GM10266 (cell line): ENCODE results near the gene CDH13.

Experiments used
- DNase-seq: peaks from one replicate; pipeline ENCODE4 v3.0.0; 2012; ENCODE audit errors: extremely low spot score
- CTCF ChIP-seq: IDR thresholded peaks from 2 replicates; pipeline ENCODE4 v1.5.1; 2012; ENCODE audit warnings: mild to moderate bottlenecking, low read depth; ENCODE audit not compliant: control insufficient read depth, insufficient read depth; ENCODE audit errors: missing control alignments

Gene CDH13

GRCh38 chr16:82937926-82938520 is 311.3 kb downstream of the CDH13 start:
- no peak for TF ChIP-seq CTCF
- DNase-seq: no peak

GRCh38 chr16:82943371-82943770 is 316.6 kb downstream of the CDH13 start:
- no peak for TF ChIP-seq CTCF
- DNase-seq: no peak

DNA sequence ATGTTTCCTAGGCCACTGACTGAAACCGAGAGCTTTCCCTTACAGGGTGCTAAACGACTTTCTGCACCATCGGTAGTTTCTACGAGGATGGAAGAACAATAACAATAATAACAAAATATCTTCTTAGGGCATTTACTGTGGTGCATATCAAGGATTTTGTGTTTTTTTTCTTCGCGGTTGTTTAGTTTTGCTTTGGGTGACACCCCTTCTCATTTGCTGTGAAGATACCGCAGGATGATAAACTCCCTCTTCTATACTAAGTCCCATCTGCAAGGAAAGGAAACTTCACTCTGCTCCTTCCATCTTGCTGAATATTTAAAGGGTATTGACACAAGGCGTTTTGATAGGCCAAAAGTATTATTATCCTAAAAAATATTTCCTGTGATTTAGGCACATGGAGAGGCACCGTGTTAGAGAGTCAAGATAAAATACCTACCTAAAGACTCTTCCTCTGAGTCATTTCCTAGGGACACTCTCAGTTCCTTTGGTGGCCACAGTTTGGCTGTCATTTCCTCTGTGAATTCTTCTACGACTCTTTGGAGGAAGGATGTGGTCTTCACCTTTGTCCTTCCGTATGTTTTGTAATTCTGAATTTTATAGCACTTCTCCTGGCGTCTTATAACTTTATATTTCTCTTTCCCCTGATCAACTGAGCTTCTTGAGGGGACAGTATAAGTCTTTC is 318.8 kb downstream of the CDH13 start:
- DNase-seq: no peak
- no peak for TF ChIP-seq CTCF

GRCh38 chr16:82947698-82948097 is 320.9 kb downstream of the CDH13 start:
- TF ChIP-seq CTCF: no peak
- no peak for DNase-seq

- no peak for DNase-seq
- TF ChIP-seq CTCF: no peak
These were observed 322.2 kb downstream of the CDH13 start for GRCh38 chr16:82949016-82949415.

DNA sequence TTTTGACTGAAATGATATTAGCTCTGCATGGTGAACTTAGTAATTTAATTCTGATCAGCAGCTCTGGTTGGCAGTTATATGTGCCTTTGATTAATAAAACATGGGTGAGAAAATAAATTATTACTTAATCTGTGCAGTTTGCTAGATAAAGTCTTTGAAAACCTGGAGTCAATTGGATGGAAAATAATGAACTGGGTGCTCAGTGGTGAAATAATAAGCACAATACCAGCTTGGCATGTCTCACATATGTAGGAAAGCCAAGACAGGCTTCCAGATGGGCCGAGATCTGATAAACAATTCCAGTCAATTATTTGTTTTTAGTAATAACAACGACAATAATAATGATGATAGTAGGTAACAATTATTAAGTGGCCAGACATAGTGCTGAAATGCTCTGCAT is 326.7 kb downstream of the CDH13 start:
- no peak for DNase-seq
- TF ChIP-seq CTCF: no peak

DNA sequence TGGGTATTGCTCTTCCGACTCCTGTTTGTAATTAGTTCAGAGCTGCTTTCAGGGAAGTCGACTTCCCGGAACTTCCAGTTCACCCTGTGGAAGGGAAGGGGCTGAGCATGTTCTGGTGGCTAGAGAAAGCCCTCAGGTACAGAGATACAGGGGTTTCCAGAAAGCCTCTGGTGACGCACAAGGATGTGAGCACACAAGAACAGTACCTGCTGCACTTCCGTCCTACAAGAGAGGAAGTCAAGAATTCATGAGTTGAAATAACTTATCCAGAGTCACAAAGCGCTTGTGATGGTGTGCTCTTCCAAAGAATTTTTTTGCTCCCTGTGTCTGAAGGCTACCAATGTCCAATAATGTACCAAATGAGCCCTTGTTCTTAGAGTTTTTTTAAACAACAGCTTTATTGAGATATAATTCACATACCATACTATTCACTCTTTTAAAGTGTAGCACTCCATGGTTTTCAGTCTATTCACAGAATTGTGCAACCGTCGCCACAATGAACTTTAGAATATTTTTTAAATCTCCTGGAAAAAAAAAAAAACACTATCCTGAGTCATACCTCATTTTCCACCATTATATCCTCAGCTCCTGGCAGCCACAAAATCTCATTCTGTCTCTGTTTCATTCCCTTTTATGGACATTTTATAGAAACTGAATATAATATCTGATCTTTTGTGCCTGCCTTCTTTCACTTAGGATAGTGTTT is 327.6 kb downstream of the CDH13 start:
- DNase-seq: no peak
- no peak for TF ChIP-seq CTCF
